HG03175 (cell line): Measurements from ENCODE around the gene PISD.

Experiments
- ATAC-seq: cut with Tn5 transposase; IDR thresholded peaks from one replicate; pipeline ENCODE4 v1.9.1; 2021; ENCODE audit warnings: mild to moderate bottlenecking, moderate library complexity; ENCODE audit not compliant: unreplicated experiment

PISD gene

GRCh38 chr22:31626427-31627150, 35.4 kb downstream of the PISD start:
- no peak for ATAC-seq

DNA sequence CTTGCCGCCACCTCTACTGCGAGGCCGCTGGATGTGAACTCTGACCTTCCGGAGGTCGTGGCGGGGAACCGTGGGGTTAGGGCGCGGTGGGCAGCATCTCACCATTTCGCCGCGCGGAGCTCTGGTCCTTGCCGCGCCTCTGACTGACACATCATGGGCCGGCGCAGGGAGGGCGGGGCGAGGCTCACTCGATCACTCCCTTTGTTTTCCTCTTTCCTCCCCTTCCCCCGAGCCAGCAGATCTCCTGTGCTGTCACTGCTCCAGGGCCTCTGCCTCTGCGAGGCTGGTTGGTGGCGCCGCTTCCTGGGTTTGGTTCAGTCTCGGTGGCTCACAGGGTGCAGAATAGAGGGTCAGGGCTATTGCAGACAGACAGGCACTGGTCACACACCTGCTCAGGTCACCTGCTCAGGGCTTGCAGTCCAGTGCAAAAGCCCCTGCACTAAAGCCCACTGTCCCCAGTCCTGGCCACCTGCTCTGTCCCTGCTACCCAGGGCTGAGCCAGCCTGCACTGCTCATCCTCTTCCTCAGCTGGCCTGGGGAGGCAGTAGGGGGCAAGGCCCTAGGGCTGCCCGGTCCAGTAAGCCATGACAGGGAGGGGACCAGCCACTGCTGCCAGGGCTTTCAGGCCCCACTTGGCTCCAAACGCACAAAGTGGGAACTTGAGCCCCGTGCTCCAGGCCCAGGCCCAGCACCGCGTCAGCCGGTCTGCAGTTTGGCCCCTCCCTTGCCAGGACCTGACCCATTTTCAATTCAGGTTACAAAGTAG, 36.2 kb downstream of the PISD start:
- no peak for ATAC-seq

DNA sequence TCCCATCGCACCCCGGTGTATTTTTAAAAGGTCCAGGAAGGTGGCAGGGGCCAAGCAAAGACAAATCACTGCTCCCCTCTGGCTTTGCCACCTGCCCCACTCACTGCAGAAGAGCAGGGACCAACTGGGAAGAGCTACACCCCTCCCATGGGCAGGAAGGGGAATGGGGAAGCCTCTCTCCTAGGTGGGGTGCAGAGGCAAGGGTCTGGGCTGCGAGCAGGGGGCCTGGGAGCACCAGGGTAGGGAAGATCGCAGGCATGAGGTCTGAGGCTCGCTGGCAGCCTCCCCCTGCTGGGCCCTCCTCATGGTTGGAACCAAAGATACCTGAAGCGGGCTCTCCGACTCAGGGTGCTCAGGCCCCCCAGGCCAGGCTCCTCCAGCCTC, 36.8 kb downstream of the PISD start:
- ATAC-seq: no peak

GRCh38 chr22:31623592-31624304, 38.3 kb downstream of the PISD start:
- ATAC-seq: no peak

DNA sequence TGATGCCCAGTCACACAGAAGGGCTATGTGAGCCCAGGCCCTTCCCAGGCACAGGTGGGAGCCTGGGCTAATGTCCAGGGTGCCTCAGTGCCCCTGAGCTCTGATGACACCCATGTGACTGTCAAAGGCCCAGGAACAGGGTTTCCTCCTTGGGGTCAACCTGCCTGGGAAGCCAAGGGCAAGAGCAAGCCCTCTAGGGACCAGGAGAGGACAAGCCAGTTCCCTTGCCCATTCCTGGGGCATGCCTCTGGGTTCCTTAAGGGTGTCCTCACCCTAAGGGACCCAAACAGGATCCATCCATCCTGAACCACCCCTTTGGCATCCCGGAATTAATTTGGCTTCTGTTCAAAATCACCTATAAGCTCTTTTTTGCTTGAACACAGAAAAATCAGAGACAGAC, 39.0 kb downstream of the PISD start:
- no peak for ATAC-seq

GRCh38 chr22:31621507-31622124, 40.4 kb downstream of the PISD start:
- no peak for ATAC-seq

GRCh38 chr22:31620756-31621480, 41.1 kb downstream of the PISD start:
- no peak for ATAC-seq

DNA sequence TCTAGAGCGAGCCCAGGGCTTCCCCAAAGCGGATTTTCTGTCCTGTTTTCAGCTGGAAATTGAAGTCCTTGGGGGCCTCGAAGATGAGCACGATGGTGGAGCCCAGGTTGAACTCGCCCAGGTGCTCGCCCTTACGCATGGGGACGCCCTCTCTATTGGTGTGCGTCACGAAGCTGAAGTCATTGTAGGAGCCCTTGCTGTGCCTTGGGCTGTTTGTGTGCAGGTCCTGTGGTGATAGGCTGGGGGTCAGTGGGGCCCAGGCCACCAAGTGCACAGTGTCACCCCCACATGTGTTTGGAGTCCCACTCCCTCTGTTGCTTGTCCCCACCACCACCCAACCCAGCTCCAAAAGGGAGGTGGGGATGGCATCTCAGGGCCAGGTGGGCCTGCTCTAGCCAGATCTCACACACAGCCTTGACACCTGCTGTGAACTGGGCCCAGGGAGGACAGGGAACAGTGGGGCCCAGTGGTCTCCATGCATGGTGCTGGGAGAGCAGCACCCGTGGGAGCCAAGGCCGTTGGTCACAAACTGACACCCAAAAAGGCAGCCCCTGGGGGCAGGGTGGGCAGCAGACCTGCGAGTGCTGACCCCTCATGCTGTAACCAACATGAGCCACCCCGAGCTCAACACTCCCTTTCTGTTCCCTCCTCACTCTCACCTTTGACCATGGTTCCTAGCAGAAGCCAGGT, 42.3 kb downstream of the PISD start:
- no peak for ATAC-seq

- no peak for ATAC-seq
Observed at GRCh38 chr22:31618471-31619176, 43.4 kb downstream of the PISD start.

DNA sequence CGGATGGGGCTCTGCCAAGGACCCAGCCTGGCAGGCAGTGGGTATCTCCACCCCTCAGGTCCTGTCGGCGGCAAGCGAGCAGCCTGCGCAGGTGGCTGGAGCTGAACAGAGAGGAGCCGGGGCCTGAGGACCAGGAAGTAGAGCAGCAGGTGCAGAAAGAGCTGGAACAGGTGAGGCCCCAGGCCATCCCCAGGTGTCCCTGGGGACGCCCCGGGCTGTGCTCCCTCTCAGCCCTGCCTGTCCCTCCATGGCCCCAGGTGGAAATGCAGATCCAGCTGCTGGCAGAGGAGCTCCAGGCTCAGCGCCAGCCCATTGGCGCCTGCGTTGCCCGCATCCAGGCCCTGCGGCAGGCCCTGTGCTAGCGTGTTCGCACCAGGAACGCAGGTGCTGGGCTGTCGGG, 44.0 kb downstream of the PISD start:
- no peak for ATAC-seq

GRCh38 chr22:31616315-31616980, 45.6 kb downstream of the PISD start:
- ATAC-seq: peak; percentile 56

DNA sequence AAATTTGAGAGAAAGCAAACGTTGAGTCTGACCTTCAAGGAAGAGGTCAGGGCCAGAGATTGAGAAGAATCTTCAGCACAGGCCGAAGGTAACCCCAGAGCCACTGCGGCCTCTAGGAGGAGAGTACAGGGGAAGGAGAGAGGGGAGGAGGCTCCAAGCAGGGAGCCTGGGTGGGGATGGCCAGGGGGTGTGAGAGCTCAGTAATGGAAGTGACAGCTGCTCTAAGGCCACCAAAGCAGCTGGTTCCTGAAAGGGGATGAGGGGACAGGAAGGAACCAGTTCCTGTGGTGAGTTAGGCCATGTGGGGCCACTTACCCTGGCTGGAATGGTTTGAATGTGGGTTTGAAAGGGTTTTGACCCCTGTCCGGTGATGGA, 46.1 kb downstream of the PISD start:
- ATAC-seq: peak; percentile 9

DNA sequence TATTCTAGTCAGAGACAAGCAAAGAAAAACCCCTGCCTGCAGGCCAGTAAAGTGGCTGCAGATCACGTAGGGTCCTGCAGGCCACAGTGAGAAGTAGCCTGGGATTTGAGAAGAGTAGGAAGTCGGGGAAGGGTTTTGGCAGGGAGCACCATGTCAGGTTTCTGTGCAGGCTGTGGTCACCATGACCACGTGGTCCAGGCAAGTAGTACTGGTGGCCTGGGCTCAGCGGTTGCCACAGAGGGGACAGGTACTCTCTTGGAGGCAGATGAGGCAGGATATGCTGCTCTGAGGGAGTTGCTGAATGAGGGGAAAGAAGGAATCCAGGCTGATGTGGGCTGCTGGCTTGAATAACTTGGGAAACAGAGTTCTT, 46.5 kb downstream of the PISD start:
- ATAC-seq: no peak

DNA sequence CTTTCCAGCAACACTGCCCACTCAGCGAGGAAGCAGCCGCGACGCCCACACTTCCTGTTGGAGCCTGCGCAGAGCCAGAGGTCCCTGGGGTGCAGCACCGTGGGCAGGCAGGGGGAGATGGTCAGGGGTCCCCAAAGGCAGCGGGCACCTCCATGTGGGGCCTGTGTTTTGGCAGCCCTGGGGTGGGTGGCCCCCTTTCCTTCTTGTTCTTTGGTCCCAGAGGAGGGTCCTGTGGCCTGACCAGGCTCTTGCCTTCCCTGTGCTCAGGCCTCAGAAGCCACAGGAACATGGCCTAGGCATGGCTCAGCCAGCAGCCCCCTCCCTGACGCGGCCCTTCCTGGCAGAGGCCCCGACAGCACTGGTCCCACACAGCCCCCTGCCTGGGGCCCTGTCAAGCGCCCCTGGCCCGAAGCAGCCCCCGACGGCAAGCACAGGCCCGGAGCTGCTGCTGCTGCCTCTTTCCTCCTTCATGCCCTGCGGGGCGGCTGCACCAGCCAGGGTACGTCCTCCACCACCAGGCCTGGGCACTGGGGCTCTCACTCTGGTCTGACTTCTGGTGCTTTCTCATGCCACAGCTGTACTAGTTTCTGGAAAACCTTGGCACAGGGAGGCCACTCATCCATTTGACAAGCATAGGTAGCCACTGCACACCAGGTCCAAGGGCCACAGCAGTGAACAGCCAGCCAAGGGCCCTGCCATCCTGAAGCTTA, 47.1 kb downstream of the PISD start:
- ATAC-seq: no peak

- no peak for ATAC-seq
Observed at GRCh38 chr22:31613904-31614296, 48.1 kb downstream of the PISD start.

DNA sequence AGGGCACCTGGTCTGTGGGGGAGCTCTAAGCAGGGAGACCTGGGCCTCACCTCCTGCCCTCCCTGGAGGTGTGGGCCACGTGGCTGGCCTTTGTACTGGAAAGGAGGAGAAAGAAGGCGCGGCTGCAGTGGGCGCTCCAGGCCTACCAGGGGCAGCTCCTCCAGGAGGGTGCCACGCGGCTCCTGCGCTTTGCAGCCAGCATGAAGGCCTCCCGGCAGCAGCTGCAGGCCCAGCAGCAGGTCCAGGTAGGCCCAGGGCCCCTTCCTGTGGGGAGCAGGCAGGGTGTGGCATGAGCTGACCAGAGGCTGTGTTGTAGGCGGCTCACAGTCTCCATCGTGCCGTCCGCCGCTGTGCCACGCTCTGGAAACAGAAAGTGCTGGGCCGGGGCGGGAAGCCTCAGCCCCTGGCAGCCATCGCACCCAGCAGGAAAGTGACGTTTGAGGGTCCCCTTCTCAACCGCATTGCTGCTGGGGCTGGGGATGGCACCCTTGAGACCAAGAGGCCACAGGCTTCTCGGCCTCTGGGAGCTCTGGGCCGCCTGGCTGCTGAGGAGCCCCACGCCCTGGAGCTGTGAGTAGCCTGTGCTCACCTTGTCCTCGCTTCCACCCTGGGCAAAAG, 48.6 kb downstream of the PISD start:
- ATAC-seq: no peak

DNA sequence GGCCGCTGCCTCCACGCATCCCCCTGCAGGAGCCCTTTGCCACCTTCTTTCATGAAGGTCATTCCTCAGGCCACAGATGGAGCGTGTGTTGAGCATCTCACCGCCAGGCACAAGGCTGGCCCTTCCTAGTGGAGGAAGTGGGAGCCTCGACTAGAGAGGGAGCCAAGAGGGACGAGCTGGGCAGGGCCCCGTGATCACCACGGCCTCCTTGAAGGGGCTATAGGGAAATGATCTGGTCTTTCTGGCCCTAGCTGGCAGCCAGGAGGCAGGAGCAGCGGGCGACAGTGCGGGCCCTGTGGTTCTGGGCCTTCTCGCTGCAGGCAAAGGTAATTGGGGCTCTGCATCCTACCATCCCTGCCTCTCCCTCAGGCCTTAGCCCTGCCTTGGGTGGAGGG, 49.1 kb downstream of the PISD start:
- ATAC-seq: no peak
